Fibroblast of pulmonary artery (primary cell): ENCODE measurements around the gene PSTPIP1.

Experiments
- DNase-seq: peaks from one replicate; pipeline ENCODE4 v3.0.0-alpha.2; 2010; ENCODE audit warnings: low read depth
- H3K4me3 ChIP-seq: replicated peaks from 2 replicates; pipeline ENCODE4 v1.5.1; 2011; ENCODE audit warnings: low read depth, mild to moderate bottlenecking, control low read depth, low read length, moderate library complexity
- CTCF ChIP-seq: IDR thresholded peaks from 2 replicates; pipeline ENCODE4 v1.5.1; 2011; ENCODE audit warnings: mild to moderate bottlenecking, control low read depth, low read length, inconsistent platforms; ENCODE audit errors: missing control alignments

Gene PSTPIP1

GRCh38 chr15:77018796-77019505 lies 24.0 kb downstream of the PSTPIP1 start:
- no peak for TF ChIP-seq CTCF
- DNase-seq, result no peak
- no peak overlapping the region for H3K4me3 ChIP-seq

- peak; percentile 23 for DNase-seq
Observed at GRCh38 chr15:77019521-77020331, 24.8 kb downstream of the PSTPIP1 start.

GRCh38 chr15:77020348-77021087 lies 25.6 kb downstream of the PSTPIP1 start:
- H3K4me3 ChIP-seq, result no peak overlapping the region
- DNase-seq, result no peak
- TF ChIP-seq CTCF, result no peak

More at GRCh38 chr15:77019521-77020331, 24.8 kb downstream of the PSTPIP1 start:
- no peak for TF ChIP-seq CTCF
- no peak overlapping the region for H3K4me3 ChIP-seq

GRCh38 chr15:77021088-77021481 lies 26.2 kb downstream of the PSTPIP1 start:
- no peak for DNase-seq
- H3K4me3 ChIP-seq, result no peak overlapping the region
- TF ChIP-seq CTCF, result no peak

GRCh38 chr15:77021803-77022381 lies 27.0 kb downstream of the PSTPIP1 start:
- peak; percentile 72 for DNase-seq
- H3K4me3 ChIP-seq, result no peak overlapping the region
- no peak for TF ChIP-seq CTCF

GRCh38 chr15:77022646-77023575 lies 28.0 kb downstream of the PSTPIP1 start:
- DNase-seq, result no peak
- TF ChIP-seq CTCF, result no peak
- no peak overlapping the region for H3K4me3 ChIP-seq
